Tibial nerve (tissue), 4 donors: Measurements from ENCODE around the gene CNDP1.

Experiments used
- CTCF ChIP-seq, 5 experiments: fragments of 200-600 bp in 3 of 5; fragments of 450-650 bp in 2 of 5; sonication (generic) in 3 of 5; IDR thresholded peaks; one replicate each; pipeline ENCODE4 v1.5.1; 2016 to 2019; ENCODE audit warnings: antibody characterized with exemption in 5 of 5, mild to moderate bottlenecking in 3 of 5, moderate library complexity in 2 of 5
- EP300 ChIP-seq, 2 donors: sonication (generic); formaldehyde crosslinking; IDR thresholded peaks; one replicate each; pipeline ENCODE4 v1.6.1; 2017; ENCODE audit warnings: antibody characterized with exemption in 2 of 2, mild to moderate bottlenecking in 1 of 2
- POLR2A ChIP-seq, 2 donors: fragments of 450-650 bp; IDR thresholded peaks; one replicate each; pipeline ENCODE4 v1.6.1; 2017; ENCODE audit warnings: antibody characterized with exemption in 2 of 2, mild to moderate bottlenecking in 2 of 2, moderate library complexity in 2 of 2

- TF ChIP-seq CTCF (IDR thresholded peaks at IDR 0.05) (no peak), POLR2A (IDR thresholded peaks at IDR 0.05) (no peak), EP300 (IDR thresholded peaks at IDR 0.05) (no peak)
These were observed 75.8 kb downstream of the CNDP1 start for GRCh38 chr18:74610051-74610615.
